ENCODE results near the gene NBPF11.
"Not testable (repeated sequence)": the region's sequence is repeated elsewhere in the genome, so short reads cannot be mapped to it uniquely, and the experiment has no call there.

The NBPF11 gene

GRCh38 chr1:148160343-148161052 is 8.4 kb upstream of the NBPF11 start:
- Histone ChIP-seq H2BK120ac (ENCODE audit: low read depth, low read length) (no peak overlapping the region), H3K18ac (ENCODE audit: low read length) (peak overlapping the region; percentile 17), H4K91ac (ENCODE audit: low read depth, low read length, poor library complexity) (no peak overlapping the region), H4K8ac (ENCODE audit: low read depth, low read length) (no peak overlapping the region), H3K4ac (ENCODE audit: low read length) (peak overlapping the region; percentile 66), H3K4me3 (ENCODE audit: low read length in 2 of 2) (no peak overlapping the region), H3K4me2 (ENCODE audit: insufficient read depth, low read length, poor library complexity, severe bottlenecking) (no peak overlapping the region), H3K27ac (replicated peaks; ENCODE audit: low read length) (no peak overlapping the region), H3K9ac (ENCODE audit: low read depth, low read length, poor library complexity) (no peak overlapping the region), H3K27me3 (ENCODE audit: control insufficient read depth in 3 of 3, insufficient read depth in 3 of 3, low read depth in 1 of 3, low read length in 3 of 3) (peaks cover 0 to 3% (median 0%) of the 10 kb centered on the region in 3 experiments), H2BK15ac (ENCODE audit: low read length) (no peak overlapping the region), H3K23ac (ENCODE audit: low read depth, low read length, poor library complexity) (peak overlapping the region; percentile 12), H2BK5ac (ENCODE audit: low read length) (no peak overlapping the region), H2BK12ac (ENCODE audit: low read length) (no peak overlapping the region), H3K4me1 (ENCODE audit: control insufficient read depth in 2 of 2, insufficient read depth in 1 of 2, low read depth in 1 of 2, low read length in 2 of 2) (no peaks in the 10 kb centered on the region), H3K14ac (ENCODE audit: low read length) (peak overlapping the region; percentile 56), H3K36me3 (replicated peaks in 1 of 2; ENCODE audit: control insufficient read depth in 2 of 2, insufficient read depth in 2 of 2, low read length in 2 of 2) (no peaks in the 10 kb centered on the region), H3K79me1 (ENCODE audit: low read depth, low read length) (no peaks in the 10 kb centered on the region), H2AK5ac (ENCODE audit: low read depth, low read length) (no peak overlapping the region), H3K9me3 (replicated peaks in 1 of 2; ENCODE audit: control insufficient read depth in 2 of 2, insufficient read depth in 1 of 2, low read depth in 1 of 2, low read length in 2 of 2) (no peaks in the 10 kb centered on the region), H2AFZ (ENCODE audit: low read length) (no peak overlapping the region)
- no peak for DNase-seq (ENCODE audit: low spot score)
- WGBS, 2 donors (ENCODE audit: extremely low coverage in 2 of 2, insufficient read length in 2 of 2, insufficient replicate concordance in 1 of 2): no CpG with 5 or more reads among the region's 43 CpGs

DNA sequence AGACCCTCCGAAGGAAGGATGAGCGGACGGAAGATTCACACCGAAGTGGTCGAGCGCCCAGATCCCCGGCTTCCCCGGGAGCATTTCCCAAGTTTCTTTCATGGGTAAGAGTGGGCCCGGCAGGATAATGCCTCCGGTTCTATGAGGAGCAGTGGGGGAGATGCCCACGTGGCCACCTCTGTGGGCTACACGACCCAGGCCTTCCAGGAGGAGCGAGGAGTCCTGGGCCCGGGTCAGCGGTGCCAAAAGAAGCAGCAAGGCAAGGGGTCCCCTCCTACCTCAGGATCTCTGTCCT is 7.9 kb upstream of the NBPF11 start:
- DNase-seq (ENCODE audit: low spot score): no peak
- no CpG with 5 or more reads among the region's 15 CpGs for WGBS, 2 donors (ENCODE audit: extremely low coverage in 2 of 2, insufficient read length in 2 of 2, insufficient replicate concordance in 1 of 2)
- Histone ChIP-seq H2BK5ac (ENCODE audit: low read length) (no peak overlapping the region), H3K9me3 (replicated peaks in 1 of 2; ENCODE audit: control insufficient read depth in 2 of 2, insufficient read depth in 1 of 2, low read depth in 1 of 2, low read length in 2 of 2) (no peaks in the 10 kb centered on the region), H3K27me3 (ENCODE audit: control insufficient read depth in 3 of 3, insufficient read depth in 3 of 3, low read depth in 1 of 3, low read length in 3 of 3) (no peaks in the 10 kb centered on the region), H3K36me3 (replicated peaks in 1 of 2; ENCODE audit: control insufficient read depth in 2 of 2, insufficient read depth in 2 of 2, low read length in 2 of 2) (no peaks in the 10 kb centered on the region), H3K79me1 (ENCODE audit: low read depth, low read length) (no peaks in the 10 kb centered on the region), H2AK5ac (ENCODE audit: low read depth, low read length) (no peak overlapping the region), H2BK12ac (ENCODE audit: low read length) (no peak overlapping the region), H3K23ac (ENCODE audit: low read depth, low read length, poor library complexity) (peak overlapping the region; percentile 12), H3K4me2 (ENCODE audit: insufficient read depth, low read length, poor library complexity, severe bottlenecking) (no peak overlapping the region), H3K4ac (ENCODE audit: low read length) (no peak overlapping the region), H3K9ac (ENCODE audit: low read depth, low read length, poor library complexity) (no peak overlapping the region), H2BK15ac (ENCODE audit: low read length) (no peak overlapping the region), H3K14ac (ENCODE audit: low read length) (no peak overlapping the region), H3K18ac (ENCODE audit: low read length) (no peak overlapping the region), H2BK120ac (ENCODE audit: low read depth, low read length) (no peak overlapping the region), H3K4me3 (ENCODE audit: low read length in 2 of 2) (no peak overlapping the region), H2AFZ (ENCODE audit: low read length) (no peak overlapping the region), H3K27ac (replicated peaks; ENCODE audit: low read length) (no peak overlapping the region), H3K4me1 (ENCODE audit: control insufficient read depth in 2 of 2, insufficient read depth in 1 of 2, low read depth in 1 of 2, low read length in 2 of 2) (no peaks in the 10 kb centered on the region), H4K8ac (ENCODE audit: low read depth, low read length) (no peak overlapping the region), H4K91ac (ENCODE audit: low read depth, low read length, poor library complexity) (no peak overlapping the region)

DNA sequence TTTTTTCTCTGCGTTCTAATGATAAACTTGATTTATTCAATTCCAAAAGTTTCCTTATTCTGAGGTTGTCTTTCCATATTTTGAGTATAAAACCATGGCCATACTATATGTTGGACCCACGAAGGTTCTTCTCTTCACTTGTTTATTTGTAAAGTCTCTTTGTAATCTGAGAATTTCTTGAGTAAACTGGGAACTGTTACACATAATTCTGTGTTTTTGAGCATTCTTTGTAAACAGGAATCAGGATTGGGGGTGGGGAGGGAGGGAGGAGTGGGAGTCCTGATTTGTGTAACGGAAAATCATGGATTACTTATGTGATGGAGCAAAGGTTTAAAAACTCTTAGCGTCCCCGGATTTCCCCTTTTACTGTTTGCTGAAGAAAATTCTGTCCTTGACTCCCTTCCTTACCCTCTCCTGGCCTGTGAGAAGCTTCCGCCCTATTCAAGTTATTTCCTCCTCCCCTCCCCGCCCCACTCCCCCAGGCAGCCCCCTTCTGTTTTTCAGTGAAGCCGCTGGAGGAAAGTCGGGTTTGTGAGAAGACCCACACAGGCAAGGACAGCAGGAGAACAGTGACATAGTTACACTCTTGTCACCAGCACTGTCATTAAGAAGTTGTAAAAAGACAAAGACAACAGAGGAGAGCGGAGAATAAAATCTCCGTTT is 6.4 kb upstream of the NBPF11 start:
- Histone ChIP-seq H3K9ac (ENCODE audit: low read depth, low read length, poor library complexity) (no peak overlapping the region), H4K8ac (ENCODE audit: low read depth, low read length) (no peak overlapping the region), H3K4me3 (ENCODE audit: low read length in 2 of 2) (no peak overlapping the region), H2AK5ac (ENCODE audit: low read depth, low read length) (no peak overlapping the region), H3K18ac (ENCODE audit: low read length) (no peak overlapping the region), H3K23ac (ENCODE audit: low read depth, low read length, poor library complexity) (no peak overlapping the region), H2BK15ac (ENCODE audit: low read length) (no peak overlapping the region), H2AFZ (ENCODE audit: low read length) (peak overlapping the region; percentile 78), H3K9me3 (replicated peaks in 1 of 2; ENCODE audit: control insufficient read depth in 2 of 2, insufficient read depth in 1 of 2, low read depth in 1 of 2, low read length in 2 of 2) (no peaks in the 10 kb centered on the region), H3K27me3 (ENCODE audit: control insufficient read depth in 3 of 3, insufficient read depth in 3 of 3, low read depth in 1 of 3, low read length in 3 of 3) (no peaks in the 10 kb centered on the region), H3K79me1 (ENCODE audit: low read depth, low read length) (no peaks in the 10 kb centered on the region), H3K36me3 (replicated peaks in 1 of 2; ENCODE audit: control insufficient read depth in 2 of 2, insufficient read depth in 2 of 2, low read length in 2 of 2) (no peaks in the 10 kb centered on the region), H2BK12ac (ENCODE audit: low read length) (no peak overlapping the region), H3K14ac (ENCODE audit: low read length) (no peak overlapping the region), H2BK120ac (ENCODE audit: low read depth, low read length) (no peak overlapping the region), H2BK5ac (ENCODE audit: low read length) (no peak overlapping the region), H4K91ac (ENCODE audit: low read depth, low read length, poor library complexity) (no peak overlapping the region), H3K4me2 (ENCODE audit: insufficient read depth, low read length, poor library complexity, severe bottlenecking) (no peak overlapping the region), H3K4me1 (ENCODE audit: control insufficient read depth in 2 of 2, insufficient read depth in 1 of 2, low read depth in 1 of 2, low read length in 2 of 2) (no peaks in the 10 kb centered on the region), H3K27ac (replicated peaks; ENCODE audit: low read length) (no peak overlapping the region), H3K4ac (ENCODE audit: low read length) (no peak overlapping the region)
- no CpG with 5 or more reads among the region's 11 CpGs for WGBS, 2 donors (ENCODE audit: extremely low coverage in 2 of 2, insufficient read length in 2 of 2, insufficient replicate concordance in 1 of 2)
- no peak for DNase-seq (ENCODE audit: low spot score)

GRCh38 chr1:148157803-148158202 is 5.7 kb upstream of the NBPF11 start:
- not testable (repeated sequence) for H2BK5ac ChIP-seq (ENCODE audit: low read length); H3K4me2 ChIP-seq (ENCODE audit: insufficient read depth, low read length, poor library complexity, severe bottlenecking); DNase-seq (ENCODE audit: low spot score); H3K27ac ChIP-seq (replicated peaks; ENCODE audit: low read length); H4K91ac ChIP-seq (ENCODE audit: low read depth, low read length, poor library complexity); H3K9me3 ChIP-seq (replicated peaks in 1 of 2; ENCODE audit: control insufficient read depth in 2 of 2, insufficient read depth in 1 of 2, low read depth in 1 of 2, low read length in 2 of 2); H3K36me3 ChIP-seq (replicated peaks in 1 of 2; ENCODE audit: control insufficient read depth in 2 of 2, insufficient read depth in 2 of 2, low read length in 2 of 2); H2BK12ac ChIP-seq (ENCODE audit: low read length); H2AFZ ChIP-seq (ENCODE audit: low read length); H3K18ac ChIP-seq (ENCODE audit: low read length); H3K79me1 ChIP-seq (ENCODE audit: low read depth, low read length); H2AK5ac ChIP-seq (ENCODE audit: low read depth, low read length); H3K23ac ChIP-seq (ENCODE audit: low read depth, low read length, poor library complexity); H2BK120ac ChIP-seq (ENCODE audit: low read depth, low read length); H4K8ac ChIP-seq (ENCODE audit: low read depth, low read length); H3K9ac ChIP-seq (ENCODE audit: low read depth, low read length, poor library complexity); H2BK15ac ChIP-seq (ENCODE audit: low read length); H3K27me3 ChIP-seq (ENCODE audit: control insufficient read depth in 3 of 3, insufficient read depth in 3 of 3, low read depth in 1 of 3, low read length in 3 of 3); H3K4me3 ChIP-seq (ENCODE audit: low read length in 2 of 2); H3K4ac ChIP-seq (ENCODE audit: low read length); H3K14ac ChIP-seq (ENCODE audit: low read length); H3K4me1 ChIP-seq (ENCODE audit: control insufficient read depth in 2 of 2, insufficient read depth in 1 of 2, low read depth in 1 of 2, low read length in 2 of 2)
- no CpG with 5 or more reads among the region's 23 CpGs for WGBS, 2 donors (ENCODE audit: extremely low coverage in 2 of 2, insufficient read length in 2 of 2, insufficient replicate concordance in 1 of 2)

Data from neuronal stem cell (in vitro differentiated cells).